ENCODE measurements around the gene CIAO2A. TPM values are rescaled to one million over a fixed set of nuclear protein-coding genes. Genes with fewer than 3 reads are reported as not detected.
A peak's percentile ranks its signal among the peaks of the same experiment; 100 is the strongest.
"Not testable (repeated sequence)": the region's sequence is repeated elsewhere in the genome, so short reads cannot be mapped to it uniquely, and the experiment has no call there.

The CIAO2A gene
- total RNA-seq, 2 experiments from 2014 or later, result 67.3 to 77.7 TPM

DNA sequence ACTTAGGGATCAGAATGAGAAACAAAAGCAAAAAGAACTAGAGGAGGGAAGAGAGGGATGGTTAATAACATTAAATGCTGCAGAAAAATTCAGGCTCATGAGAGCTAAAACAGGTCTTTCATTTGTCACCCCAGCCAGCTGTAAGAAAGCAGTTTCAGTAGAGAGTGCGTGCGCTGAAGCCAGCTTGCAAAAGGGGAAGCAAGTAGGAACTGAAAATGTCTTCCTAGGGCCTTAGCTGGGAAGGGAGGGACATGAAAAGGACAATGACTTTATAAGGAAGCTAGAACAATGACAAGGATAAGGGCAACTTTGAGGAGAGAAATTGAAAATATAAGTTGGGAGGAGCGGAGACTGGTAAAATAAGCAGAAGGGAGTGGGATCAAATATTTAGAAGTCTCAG lies 3.1 kb downstream of the CIAO2A start:
- no peaks in the 10 kb centered on the region for H3K27me3 Mint-ChIP-seq
- POLR2A ChIA-PET, result no interaction called here
- CTCF ChIA-PET, result interaction anchor here (0.6 to 1.9 kb wide), 4 partner anchors 12 to 486 kb away, joined by 3 to 6 read pairs (median 4); no protein-coding TSS in a partner anchor
- peaks cover 40% of the 10 kb centered on the region for H3K4me1 Mint-ChIP-seq
- peaks cover 2% of the 10 kb centered on the region for H3K9me3 Mint-ChIP-seq
- no peak overlapping the region for H3K4me3 Mint-ChIP-seq
- H3K36me3 Mint-ChIP-seq (ENCODE audit: low read depth), result peaks cover 37% of the 10 kb centered on the region
- DNase-seq, result no peak
- no peak overlapping the region for H3K27ac Mint-ChIP-seq

DNA sequence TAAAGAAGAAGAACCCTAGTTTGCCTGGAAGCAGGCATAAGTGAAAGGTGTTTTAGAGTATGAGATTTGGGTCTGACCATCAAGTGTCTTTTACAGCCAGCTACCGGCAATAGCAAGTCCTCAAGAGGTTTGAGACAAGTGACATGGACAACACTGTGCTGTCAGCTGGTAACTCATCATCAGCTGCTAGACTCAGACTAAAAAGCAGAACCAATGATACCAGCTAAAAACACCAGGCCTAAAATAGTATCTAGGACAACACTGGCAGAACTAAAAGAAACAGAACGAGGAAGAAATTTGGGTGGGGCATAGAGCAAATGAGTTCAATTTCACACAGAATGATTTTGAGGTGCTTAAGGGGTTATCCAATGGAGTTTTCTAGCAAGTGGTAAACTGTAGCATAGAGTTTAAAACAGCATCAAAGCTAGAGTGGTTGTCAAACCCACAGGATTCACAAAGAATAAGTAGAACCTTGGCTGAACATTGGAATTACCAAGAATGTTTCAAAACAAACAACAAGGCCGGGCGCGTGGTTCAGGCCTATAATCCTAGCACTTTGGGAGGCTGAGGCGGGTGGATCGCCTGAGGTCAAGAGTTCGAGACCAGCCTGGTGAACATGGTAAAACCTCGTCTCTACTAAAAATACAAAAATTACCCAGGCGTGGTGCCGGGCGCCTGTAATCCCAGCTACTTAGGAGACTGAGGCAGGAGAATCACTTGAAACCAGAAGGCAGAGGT lies 3.9 kb downstream of the CIAO2A start:
- ChIA-PET CTCF (interaction anchor here (0.6 to 1.9 kb wide), 4 partner anchors 22 to 66 kb away, joined by 3 to 6 read pairs (median 4); no protein-coding TSS in a partner anchor), POLR2A (no interaction called here)
- H3K9me3 Mint-ChIP-seq, result peaks cover 2% of the 10 kb centered on the region
- H3K36me3 Mint-ChIP-seq (ENCODE audit: low read depth), result peaks cover 38% of the 10 kb centered on the region
- DNase-seq, result no peak
- peaks cover 32% of the 10 kb centered on the region for H3K4me1 Mint-ChIP-seq
- H3K27me3 Mint-ChIP-seq, result no peaks in the 10 kb centered on the region
- no peak overlapping the region for H3K27ac Mint-ChIP-seq
- H3K4me3 Mint-ChIP-seq, result no peak overlapping the region

DNA sequence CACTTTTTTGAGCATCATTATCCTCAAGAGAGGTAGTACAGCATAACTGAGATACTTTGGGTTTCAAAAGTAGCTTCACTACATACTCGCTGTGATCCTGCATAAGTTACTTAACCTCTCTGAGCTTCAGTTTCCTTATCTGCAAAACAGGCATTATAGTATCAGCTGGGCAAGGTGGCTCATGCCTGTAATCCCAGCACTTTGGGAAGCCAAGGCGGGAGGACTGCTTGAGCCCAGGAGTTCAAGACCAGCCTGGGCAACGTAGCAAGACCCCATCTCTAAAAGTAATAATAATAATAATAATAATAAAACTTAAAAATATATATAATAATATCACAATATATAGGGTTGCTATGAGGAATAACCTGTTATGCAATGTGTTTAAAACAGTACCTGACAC lies 10.9 kb downstream of the CIAO2A start:
- H3K4me3 Mint-ChIP-seq, result no peak overlapping the region
- no peaks in the 10 kb centered on the region for H3K4me1 Mint-ChIP-seq
- H3K36me3 Mint-ChIP-seq (ENCODE audit: low read depth), result peaks cover 19% of the 10 kb centered on the region
- CTCF ChIA-PET, result interaction anchor here (1.3 kb wide), 1 partner anchor 11 kb away, joined by 4 read pairs; the partner anchor contains the start of gene CIAO2A
- no peaks in the 10 kb centered on the region for H3K9me3 Mint-ChIP-seq
- no peaks in the 10 kb centered on the region for H3K27me3 Mint-ChIP-seq
- H3K27ac Mint-ChIP-seq, result no peak overlapping the region
- POLR2A ChIA-PET, result no interaction called here
- DNase-seq, result no peak

DNA sequence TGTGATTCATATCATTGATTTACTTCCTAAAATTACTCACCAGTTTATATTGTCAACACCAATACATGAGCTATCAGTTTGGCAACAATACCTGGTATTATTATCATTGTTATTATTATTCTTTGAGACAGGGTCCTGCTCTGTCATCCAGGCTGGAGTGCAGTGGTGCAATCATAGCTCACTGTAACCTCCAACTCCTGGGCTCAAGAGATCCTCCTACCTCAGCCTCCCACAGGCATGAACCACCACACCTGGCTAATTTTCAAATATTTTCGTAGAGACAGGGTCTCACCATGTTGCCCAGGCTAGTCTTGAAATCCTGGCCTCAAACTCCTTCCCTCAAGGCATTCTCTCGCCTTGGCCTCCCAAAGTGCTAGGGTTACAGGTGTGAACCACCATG lies 20.1 kb downstream of the CIAO2A start:
- CTCF ChIA-PET, result interaction anchor here (0.8 to 1.3 kb wide), 2 partner anchors 9 to 626 kb away, joined by 3 read pairs; no protein-coding TSS in a partner anchor
- H3K9me3 Mint-ChIP-seq, DNase-seq, POLR2A ChIA-PET, H3K4me3 Mint-ChIP-seq, H3K27me3 Mint-ChIP-seq, H3K27ac Mint-ChIP-seq: not testable (repeated sequence)
- peaks cover 17% of the 10 kb centered on the region for H3K4me1 Mint-ChIP-seq
- peaks cover 35% of the 10 kb centered on the region for H3K36me3 Mint-ChIP-seq (ENCODE audit: low read depth)

DNA sequence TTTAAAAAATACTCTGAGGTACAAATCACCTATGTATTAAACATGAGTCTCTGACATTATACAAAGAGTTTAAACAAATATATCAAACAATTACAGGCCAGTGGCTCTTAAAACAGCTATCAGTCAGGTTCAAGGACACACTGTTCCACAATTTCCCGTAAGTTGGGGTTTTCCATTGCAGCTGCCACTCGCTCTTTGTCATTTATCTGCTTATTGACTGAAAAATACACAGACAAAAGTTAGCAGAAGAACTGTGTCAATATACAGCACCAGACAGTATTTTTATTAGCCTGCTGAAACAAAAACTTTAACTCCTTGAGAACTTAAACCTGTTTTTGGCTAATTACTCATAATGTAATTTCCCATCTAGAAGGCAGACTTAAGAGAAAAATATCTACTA lies 20.8 kb downstream of the CIAO2A start:
- Mint-ChIP-seq H3K4me1 (peaks cover 23% of the 10 kb centered on the region), H3K9me3 (no peaks in the 10 kb centered on the region), H3K4me3 (no peak overlapping the region), H3K27me3 (no peaks in the 10 kb centered on the region), H3K36me3 (ENCODE audit: low read depth) (peaks cover 35% of the 10 kb centered on the region), H3K27ac (no peak overlapping the region)
- DNase-seq, result no peak
- ChIA-PET CTCF (no interaction called here), POLR2A (no interaction called here)

DNA sequence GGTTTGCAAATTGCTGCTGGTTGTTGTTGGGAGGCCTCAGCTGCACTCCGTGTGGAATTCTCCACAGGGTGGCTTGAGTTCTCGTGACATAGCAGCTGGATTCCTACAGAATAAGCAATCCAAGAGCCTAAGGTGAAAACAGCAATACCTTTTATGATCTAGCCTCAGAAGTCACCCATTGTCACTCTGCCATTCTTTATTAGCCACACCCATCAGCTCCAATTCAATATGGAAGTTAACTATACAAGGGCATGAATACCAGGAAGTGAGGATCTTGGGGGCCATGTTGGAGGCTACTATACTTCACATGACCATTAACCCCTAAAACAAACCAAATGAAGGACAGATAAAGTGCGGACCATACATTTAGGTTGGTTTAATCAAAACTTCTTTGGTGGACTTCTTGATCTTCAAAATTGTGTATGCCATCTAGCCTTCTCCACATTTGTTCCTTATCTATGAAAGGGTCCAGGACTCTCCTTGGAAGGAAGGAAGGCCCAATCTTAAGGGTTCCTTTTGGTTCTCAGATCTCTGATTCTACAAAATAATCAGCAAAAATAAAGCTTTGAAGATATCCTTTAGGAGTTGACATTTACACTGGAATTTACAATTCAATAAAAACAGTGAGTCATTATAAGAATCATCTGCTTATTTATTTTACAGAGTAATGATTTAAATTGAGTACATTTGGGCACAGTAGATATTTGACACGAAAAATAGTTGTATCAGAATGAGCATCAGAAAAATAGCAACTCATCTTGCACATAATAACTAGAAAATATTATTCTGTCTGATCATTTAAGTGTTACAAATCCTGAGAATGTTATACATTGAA lies 21.5 kb downstream of the CIAO2A start:
- ChIA-PET POLR2A (interaction anchor here (1.0 kb wide), 1 partner anchor 21 kb away, joined by 3 read pairs; the partner anchor contains the start of gene CIAO2A), CTCF (interaction anchor here (0.8 to 5.5 kb wide), 4 partner anchors 22 to 466 kb away, joined by 3 to 30 read pairs (median 3); partner anchors contain the start of gene CIAO2A)
- no peak for DNase-seq
- Mint-ChIP-seq H3K27me3 (no peaks in the 10 kb centered on the region), H3K27ac (no peak overlapping the region), H3K4me1 (peaks cover 24% of the 10 kb centered on the region), H3K4me3 (no peak overlapping the region), H3K36me3 (ENCODE audit: low read depth) (peaks cover 29% of the 10 kb centered on the region), H3K9me3 (no peaks in the 10 kb centered on the region)

GRCh38 chr15:64070965-64071851 lies 22.4 kb downstream of the CIAO2A start:
- H3K9me3 Mint-ChIP-seq, result no peaks in the 10 kb centered on the region
- H3K36me3 Mint-ChIP-seq (ENCODE audit: low read depth), result peaks cover 29% of the 10 kb centered on the region
- no peak overlapping the region for H3K4me3 Mint-ChIP-seq
- ChIA-PET POLR2A (interaction anchor here (1.0 kb wide), 1 partner anchor 22 kb away, joined by 3 read pairs; the partner anchor contains the start of gene CIAO2A), CTCF (interaction anchor here (0.6 to 5.5 kb wide), 8 partner anchors 16 to 1115 kb away, joined by 3 to 30 read pairs (median 4); partner anchors contain the start of gene CIAO2A)
- peaks cover 22% of the 10 kb centered on the region for H3K4me1 Mint-ChIP-seq
- H3K27me3 Mint-ChIP-seq, result no peaks in the 10 kb centered on the region
- no peak for DNase-seq
- no peak overlapping the region for H3K27ac Mint-ChIP-seq

- H3K4me3 Mint-ChIP-seq, result no peak overlapping the region
- peaks cover 25% of the 10 kb centered on the region for H3K36me3 Mint-ChIP-seq (ENCODE audit: low read depth)
- POLR2A ChIA-PET, result no interaction called here
- H3K27ac Mint-ChIP-seq, result peak overlapping the region; percentile 14
- no peak for DNase-seq
- no peaks in the 10 kb centered on the region for H3K9me3 Mint-ChIP-seq
- peaks cover 19% of the 10 kb centered on the region for H3K4me1 Mint-ChIP-seq
- CTCF ChIA-PET, result interaction anchor here (0.8 to 5.5 kb wide), 7 partner anchors 15 to 487 kb away, joined by 3 to 30 read pairs (median 9); partner anchors contain the start of gene DAPK2
- no peaks in the 10 kb centered on the region for H3K27me3 Mint-ChIP-seq
These were observed 23.5 kb downstream of the CIAO2A start for GRCh38 chr15:64070106-64070505.

DNA sequence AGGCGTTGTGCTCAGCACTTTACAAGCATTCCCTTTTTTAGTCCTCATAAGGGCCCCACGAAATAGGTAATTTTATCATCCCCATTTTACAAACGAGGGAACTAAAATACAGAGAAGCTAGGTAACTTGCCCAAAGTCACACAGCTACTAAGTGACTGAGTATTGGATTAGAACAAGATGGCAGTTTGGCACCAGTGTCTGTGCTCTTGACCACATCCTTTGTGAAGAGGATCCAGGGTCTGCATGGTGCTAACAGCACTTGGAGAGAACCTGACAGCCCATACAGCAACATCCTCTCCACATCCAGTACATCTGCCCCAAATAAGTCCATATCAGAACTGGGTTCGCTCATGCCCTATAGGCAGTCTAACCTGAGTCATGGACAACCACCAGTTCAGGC lies 25.5 kb downstream of the CIAO2A start:
- Mint-ChIP-seq H3K9me3 (no peaks in the 10 kb centered on the region), H3K4me1 (peaks cover 19% of the 10 kb centered on the region), H3K4me3 (no peak overlapping the region), H3K27ac (peak overlapping the region; percentile 13), H3K27me3 (no peaks in the 10 kb centered on the region), H3K36me3 (ENCODE audit: low read depth) (peaks cover 16% of the 10 kb centered on the region)
- ChIA-PET CTCF (interaction anchor here (0.5 to 5.5 kb wide), 25 partner anchors 8 to 585 kb away, joined by 3 to 30 read pairs (median 4); partner anchors contain the start of genes CIAO2A, DAPK2 and USP3), POLR2A (interaction anchor here (0.5 kb wide), 1 partner anchor 28 kb away, joined by 3 read pairs; no protein-coding TSS in a partner anchor)
- DNase-seq, result no peak

GRCh38 chr15:64067564-64068030 lies 26.0 kb downstream of the CIAO2A start:
- ChIA-PET CTCF (interaction anchor here (0.5 to 5.5 kb wide), 31 partner anchors 9 to 584 kb away, joined by 3 to 30 read pairs (median 4); partner anchors contain the start of genes CIAO2A, DAPK2 and USP3), POLR2A (interaction anchor here (0.5 to 0.7 kb wide), 2 partner anchors 27 to 610 kb away, joined by 3 to 4 read pairs; no protein-coding TSS in a partner anchor)
- peak; percentile 73 for DNase-seq
- peaks cover 13% of the 10 kb centered on the region for H3K36me3 Mint-ChIP-seq (ENCODE audit: low read depth)
- no peak overlapping the region for H3K4me3 Mint-ChIP-seq
- peaks cover 19% of the 10 kb centered on the region for H3K4me1 Mint-ChIP-seq
- no peaks in the 10 kb centered on the region for H3K27me3 Mint-ChIP-seq
- H3K9me3 Mint-ChIP-seq, result no peaks in the 10 kb centered on the region
- H3K27ac Mint-ChIP-seq, result peak overlapping the region; percentile 56

GRCh38 chr15:64066451-64066850 lies 27.2 kb downstream of the CIAO2A start:
- Mint-ChIP-seq H3K36me3 (ENCODE audit: low read depth) (peaks cover 2% of the 10 kb centered on the region), H3K4me1 (peaks cover 19% of the 10 kb centered on the region), H3K4me3 (no peak overlapping the region), H3K9me3 (no peaks in the 10 kb centered on the region), H3K27me3 (no peaks in the 10 kb centered on the region), H3K27ac (no peak overlapping the region)
- no peak for DNase-seq
- POLR2A ChIA-PET, result interaction anchor here (0.7 kb wide), 1 partner anchor 471 kb away, joined by 11 read pairs; no protein-coding TSS in a partner anchor
- CTCF ChIA-PET, result interaction anchor here (0.6 to 2.2 kb wide), 8 partner anchors 18 to 576 kb away, joined by 3 to 7 read pairs (median 3); partner anchors contain the start of gene DAPK2
